K562 (cell line): ENCODE measurements around the gene TAF3. TPM values are rescaled to one million over a fixed set of nuclear protein-coding genes. Genes with fewer than 3 reads are reported as not detected.

Source experiments
- AFF1 ChIP-seq, 2 experiments: fragments of 450-650 bp; IDR thresholded peaks; 2 replicates each; pipeline ENCODE4 v1.6.1; 2018; ENCODE audit warnings: mild to moderate bottlenecking in 2 of 2, low read depth in 1 of 2; ENCODE audit not compliant: partially characterized antibody in 2 of 2
- BRF2 ChIP-seq: IDR thresholded peaks from 3 replicates; pipeline ENCODE4 v1.6.1; 2011; ENCODE audit warnings: borderline replicate concordance, mild to moderate bottlenecking; ENCODE audit not compliant: insufficient read length, insufficient read depth
- CBFA2T3 ChIP-seq: fragments of 450-650 bp; IDR thresholded peaks from 2 replicates; pipeline ENCODE4 v1.6.1; 2017
- CBX1 ChIP-seq: sonication (generic); IDR thresholded peaks from 2 replicates; pipeline ENCODE4 v1.6.1; 2016; ENCODE audit warnings: antibody characterized with exemption, low read depth, mild to moderate bottlenecking
- CHD1 ChIP-seq: fragments of 200-600 bp; sonication (generic); IDR thresholded peaks from one replicate; pipeline ENCODE4 v1.6.1; 2012; ENCODE audit warnings: mild to moderate bottlenecking, moderate library complexity, low read length, inconsistent platforms
- GABPB2 ChIP-seq: fragments of 250-450 bp; sonication (Bioruptor Pico); conservative IDR thresholded peaks from 2 replicates; pipeline ENCODE4 v1.5.1; 2021; ENCODE audit warnings: mild to moderate bottlenecking
- HLTF ChIP-seq: fragments of 450-650 bp; IDR thresholded peaks from 2 replicates; pipeline ENCODE4 v1.6.1; 2016
- MAFG ChIP-seq: fragments of 450-650 bp; conservative IDR thresholded peaks from 2 replicates; pipeline ENCODE4 v1.6.1; 2016; ENCODE audit warnings: missing genetic modification characterization, missing compliant biosample characterization
- MAFK ChIP-seq: IDR thresholded peaks from 2 replicates; pipeline ENCODE4 v1.6.1; 2011; ENCODE audit warnings: low read length, improper control_type of control experiment
- NFATC3 ChIP-seq: fragments of 450-650 bp; IDR thresholded peaks from 2 replicates; pipeline ENCODE4 v1.6.1; 2017; ENCODE audit warnings: mild to moderate bottlenecking
- NR2C2 ChIP-seq, 2 experiments: fragments of 200-800 bp in 1 of 2; sonication (Bioruptor generic) in 1 of 2; sonication (generic) in 1 of 2; formaldehyde crosslinking in 1 of 2; IDR thresholded peaks; 2 replicates each; pipeline versions ENCODE4 v1.6.1 to v1.8.0; 2016 to 2022; ENCODE audit warnings: mild to moderate bottlenecking in 1 of 2, missing compliant biosample characterization in 1 of 2, missing genetic modification characterization in 1 of 2, missing genetic modification reagents in 1 of 2
- NUFIP1 ChIP-seq: fragments of 450-650 bp; IDR thresholded peaks from 2 replicates; pipeline ENCODE4 v1.6.1; 2018; ENCODE audit not compliant: partially characterized antibody
- RB1 ChIP-seq: fragments of 450-650 bp; IDR thresholded peaks from 2 replicates; pipeline ENCODE4 v1.6.1; 2017; ENCODE audit warnings: low read depth, mild to moderate bottlenecking
- SIX5 ChIP-seq, 2 experiments: IDR thresholded peaks; 2 replicates each; pipeline ENCODE4 v1.6.1; 2011; ENCODE audit warnings: low read length in 2 of 2, borderline replicate concordance in 1 of 2, low read depth in 1 of 2, mild to moderate bottlenecking in 1 of 2, moderate library complexity in 1 of 2; ENCODE audit not compliant: insufficient read depth in 1 of 2
- SPI1 ChIP-seq: IDR thresholded peaks from 2 replicates; pipeline ENCODE4 v1.6.1; 2011; ENCODE audit warnings: low read depth, low read length, control low read depth, borderline replicate concordance
- SREBF1 ChIP-seq: fragments of 150-350 bp; IDR thresholded peaks from 2 replicates; pipeline ENCODE4 v1.6.1; 2014; ENCODE audit warnings: antibody characterized with exemption, low read depth, low read length, borderline replicate concordance
- ZBTB17 ChIP-seq: fragments of 450-650 bp; formaldehyde crosslinking; IDR thresholded peaks from 2 replicates; pipeline ENCODE4 v1.4.0; 2020; ENCODE audit warnings: mild to moderate bottlenecking
- ZC3H8 ChIP-seq: fragments of 450-650 bp; IDR thresholded peaks from 2 replicates; pipeline ENCODE4 v1.6.1; 2017
- ZFP36 ChIP-seq: fragments of 150-350 bp; IDR thresholded peaks from 2 replicates; pipeline ENCODE4 v1.6.1; 2018; ENCODE audit warnings: low read length, low read depth; ENCODE audit not compliant: partially characterized antibody
- ZNF124 ChIP-seq: sonication (generic); formaldehyde crosslinking; IDR thresholded peaks from 2 replicates; pipeline ENCODE4 v1.8.1; 2022; ENCODE audit warnings: missing genetic modification reagents
- ZNF133 ChIP-seq: fragments of 250-450 bp; sonication (Bioruptor Pico); IDR thresholded peaks from 2 replicates; pipeline ENCODE4 v1.4.0; 2020; ENCODE audit warnings: mild to moderate bottlenecking
- ZNF143 ChIP-seq: sonication (generic); formaldehyde crosslinking; IDR thresholded peaks from 2 replicates; pipeline ENCODE4 v1.9.0; 2022; ENCODE audit warnings: mild to moderate bottlenecking, missing genetic modification reagents
- ZNF507 ChIP-seq: conservative IDR thresholded peaks from 2 replicates; pipeline ENCODE4 v1.6.1; 2017; ENCODE audit warnings: missing genetic modification characterization, missing compliant biosample characterization
- ZNF717 ChIP-seq: fragments of 250-450 bp; sonication (Bioruptor Pico); IDR thresholded peaks from 2 replicates; pipeline ENCODE4 v1.5.0; 2021
- polyA plus RNA-seq, 8 experiments: library from polyadenylated mRNA; depleted of rRNA in 4 of 8; stranded (reverse) in 5 of 8; unstranded in 3 of 8; fragments of >200 nt; fragmentation: Nextera tagmentation in 2 of 8; fragmentation: Illumina TruSeq in 1 of 8; extraction: Ambion mirVana in 2 of 8; extraction: Trizol in 1 of 8; gene quantifications; 2 replicates each; pipeline versions ENCODE4 v1.2.1 to v1.2.3, GENCODE V29; 2011 to 2014; ENCODE audit warnings: inconsistent platforms in 1 of 8, missing spikeins in 1 of 8
- total RNA-seq, 7 experiments: library from RNA; depleted of rRNA in 6 of 7; stranded (reverse); fragments of >200 nt in 6 of 7; fragmentation: Illumina TruSeq in 2 of 7; extraction: Trizol in 2 of 7; gene quantifications; 2 replicates each; pipeline versions ENCODE4 v1.2.1 to v1.2.3, GENCODE V29; 2011 to 2021; ENCODE audit warnings: low replicate concordance in 1 of 7
- TF ChIP-seq, protein P1 (sequence below): fragments of 250-450 bp; sonication (Bioruptor Pico); IDR thresholded peaks from 2 replicates; pipeline ENCODE4 v1.5.0; 2022; ENCODE audit warnings: mild to moderate bottlenecking

TAF3 gene
- total and polyA plus RNA-seq, 9 of the 15 experiments (the other 6 are each of a cell fraction or from before 2014, with no cell fraction given) = 1.5 to 9.9 (median 4.1) TPM

DNA sequence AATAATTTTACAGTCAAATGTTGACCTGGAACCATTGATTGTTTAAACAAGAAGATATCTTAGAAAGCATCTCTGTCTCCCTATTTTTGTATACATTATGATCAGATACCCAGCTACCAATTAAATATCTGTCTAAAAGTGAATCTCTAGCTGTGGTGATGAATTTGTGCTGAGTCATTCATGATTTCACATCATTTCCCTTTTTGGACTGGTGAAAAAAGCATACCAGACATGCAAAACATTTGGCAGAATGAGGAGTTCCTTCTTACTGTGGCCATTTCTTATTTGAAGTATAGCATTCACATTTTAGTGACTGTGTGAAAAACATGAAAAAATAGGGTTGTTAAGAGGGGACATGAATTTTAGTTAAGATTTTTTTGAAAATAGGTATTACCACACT is 138.2 kb downstream of the TAF3 start (continued):
- TF ChIP-seq AFF1 (IDR thresholded peaks at IDR 0.05; ENCODE audit: low read depth in 1 of 2, partially characterized antibody in 2 of 2) (no peak), SREBF1 (no peak), BRF2 (no peak), ZBTB17 (no peak), SPI1 (peak; percentile 60; the same call in 1 of the 2 replicates), ZNF133 (no peak), ZNF143 (CRISPR knock-in tag) (no peak), ZNF717 (CRISPR knock-in tag) (no peak), MAFK (peak; percentile 96), NFATC3 (no peak), ZFP36 (no peak), SIX5 (IDR thresholded peaks at IDR 0.05; ENCODE audit: borderline replicate concordance in 1 of 2, insufficient read depth in 1 of 2, low read depth in 1 of 2, low read length in 2 of 2) (no peak), ZC3H8 (no peak), CHD1 (no peak), ZNF124 (no peak), MAFG (tag) (peak; percentile 99), HLTF (no peak), GABPB2 (CRISPR knock-in tag) (no peak), NR2C2 (CRISPR knock-in tag; IDR thresholded peaks at IDR 0.05) (no peak), NR2C2 (tag; IDR thresholded peaks at IDR 0.05) (no peak), NUFIP1 (no peak), RB1 (no peak), CBFA2T3 (0 out of 2 replicates have a peak, but pooled peaks have one; percentile 7), CBX1 (no peak), ZNF507 (tag) (no peak)
- TF ChIP-seq, protein P1, sequence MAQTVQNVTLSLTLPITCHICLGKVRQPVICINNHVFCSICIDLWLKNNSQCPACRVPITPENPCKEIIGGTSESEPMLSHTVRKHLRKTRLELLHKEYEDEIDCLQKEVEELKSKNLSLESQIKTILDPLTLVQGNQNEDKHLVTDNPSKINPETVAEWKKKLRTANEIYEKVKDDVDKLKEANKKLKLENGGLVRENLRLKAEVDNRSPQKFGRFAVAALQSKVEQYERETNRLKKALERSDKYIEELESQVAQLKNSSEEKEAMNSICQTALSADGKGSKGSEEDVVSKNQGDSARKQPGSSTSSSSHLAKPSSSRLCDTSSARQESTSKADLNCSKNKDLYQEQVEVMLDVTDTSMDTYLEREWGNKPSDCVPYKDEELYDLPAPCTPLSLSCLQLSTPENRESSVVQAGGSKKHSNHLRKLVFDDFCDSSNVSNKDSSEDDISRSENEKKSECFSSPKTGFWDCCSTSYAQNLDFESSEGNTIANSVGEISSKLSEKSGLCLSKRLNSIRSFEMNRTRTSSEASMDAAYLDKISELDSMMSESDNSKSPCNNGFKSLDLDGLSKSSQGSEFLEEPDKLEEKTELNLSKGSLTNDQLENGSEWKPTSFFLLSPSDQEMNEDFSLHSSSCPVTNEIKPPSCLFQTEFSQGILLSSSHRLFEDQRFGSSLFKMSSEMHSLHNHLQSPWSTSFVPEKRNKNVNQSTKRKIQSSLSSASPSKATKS (CRISPR knock-in tag) = no peak
